ENCODE measurements around the gene HDDC3.

- no peak for TF ChIP-seq CTCF (IDR thresholded peaks at IDR 0.05 in 8 of 11, conservative IDR thresholded peaks at IDR 0.05 in 3 of 11)
- TF ChIP-seq POLR2A (IDR thresholded peaks at IDR 0.05) = no peak
Observed at GRCh38 chr15:90960298-90961091, 28.1 kb upstream of the HDDC3 start.
